ENCODE measurements around the gene STMN3.
"Not testable (repeated sequence)": the region's sequence is repeated elsewhere in the genome, so short reads cannot be mapped to it uniquely, and the experiment has no call there.

GRCh38 chr20:63630956-63631355, 22.3 kb downstream of the STMN3 start:
- not testable (repeated sequence) for TF ChIP-seq ZNF384 (IDR thresholded peaks at IDR 0.05); CTBP1 (IDR thresholded peaks at IDR 0.05; ENCODE audit: borderline replicate concordance); SP1 (IDR thresholded peaks at IDR 0.05); ELF4 (IDR thresholded peaks at IDR 0.05); PKNOX1 (IDR thresholded peaks at IDR 0.05); FOXM1 (IDR thresholded peaks at IDR 0.05; ENCODE audit: borderline replicate concordance); L3MBTL2 (conservative IDR thresholded peaks at IDR 0.05)
